Nephron progenitor cell (in vitro differentiated cells): ENCODE results near the gene GCK.
A peak's percentile ranks its signal among the peaks of the same experiment; 100 is the strongest.
"Not testable (repeated sequence)": the region's sequence is repeated elsewhere in the genome, so short reads cannot be mapped to it uniquely, and the experiment has no call there.

Experiments used
- DNase-seq: peaks from one replicate; pipeline ENCODE4 v3.0.0; 2021
- H3K27ac Mint-ChIP-seq: 2 replicates; pipeline ENCODE4 v1.8.0; 2021; ENCODE audit warnings: mild to moderate bottlenecking, moderate library complexity, mixed read lengths
- H3K27me3 Mint-ChIP-seq: 2 replicates; pipeline ENCODE4 v1.8.0; 2021; ENCODE audit warnings: mild to moderate bottlenecking, low read depth, mixed read lengths; ENCODE audit not compliant: poor library complexity
- H3K36me3 Mint-ChIP-seq: 2 replicates; pipeline ENCODE4 v1.8.0; 2021; ENCODE audit warnings: low read depth, mixed read lengths
- H3K4me1 Mint-ChIP-seq: 2 replicates; pipeline ENCODE4 v1.8.0; 2021; ENCODE audit warnings: mixed read lengths
- H3K4me3 Mint-ChIP-seq: 2 replicates; pipeline ENCODE4 v1.8.0; 2021; ENCODE audit warnings: mild to moderate bottlenecking, moderate library complexity, mixed read lengths
- H3K9me3 Mint-ChIP-seq: 2 replicates; pipeline ENCODE4 v1.8.0; 2021; ENCODE audit warnings: mild to moderate bottlenecking, moderate library complexity, mixed read lengths
- CTCF ChIP-seq: fragments of 200-600 bp; sonication (generic); IDR thresholded peaks from 2 replicates; pipeline ENCODE4 v1.5.0; 2021; ENCODE audit warnings: antibody characterized with exemption

Gene GCK

GRCh38 chr7:44131173-44132029, 57.8 kb downstream of the GCK start:
- H3K27me3 Mint-ChIP-seq: peaks cover 38% of the 10 kb centered on the region
- peaks cover 5% of the 10 kb centered on the region for H3K36me3 Mint-ChIP-seq
- no peak overlapping the region for H3K4me3 Mint-ChIP-seq
- H3K4me1 Mint-ChIP-seq: peaks cover 21% of the 10 kb centered on the region
- H3K27ac Mint-ChIP-seq: no peak overlapping the region
- DNase-seq: peak; percentile 29
- H3K9me3 Mint-ChIP-seq: peaks cover 17% of the 10 kb centered on the region
- TF ChIP-seq CTCF: peak; percentile 36

- no peak overlapping the region for H3K27ac Mint-ChIP-seq
- H3K36me3 Mint-ChIP-seq: peaks cover 5% of the 10 kb centered on the region
- peaks cover 24% of the 10 kb centered on the region for H3K4me1 Mint-ChIP-seq
- TF ChIP-seq CTCF: no peak
- H3K9me3 Mint-ChIP-seq: peaks cover 29% of the 10 kb centered on the region
- no peak for DNase-seq
- H3K4me3 Mint-ChIP-seq: no peak overlapping the region
- peaks cover 32% of the 10 kb centered on the region for H3K27me3 Mint-ChIP-seq
Observed at GRCh38 chr7:44128721-44129582, 60.3 kb downstream of the GCK start.

DNA sequence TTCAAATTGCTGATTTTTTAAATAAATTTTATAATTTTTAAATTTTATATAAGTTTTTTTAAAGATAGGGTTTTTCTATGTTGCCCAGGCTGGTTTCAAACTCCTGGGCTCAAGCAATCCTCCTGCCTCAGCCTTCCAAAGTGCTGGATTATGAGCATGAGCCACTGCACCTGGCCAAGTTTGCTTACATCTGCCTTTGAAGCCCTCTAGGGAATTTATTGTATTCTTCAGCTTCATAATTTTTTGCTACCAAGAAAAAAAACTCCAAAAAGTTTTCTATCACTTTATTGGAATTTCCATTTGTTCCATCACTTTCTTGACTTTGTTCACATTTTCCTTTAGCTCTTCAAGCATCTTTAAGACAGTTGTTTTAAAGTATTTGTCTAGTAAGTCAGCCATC, 62.1 kb downstream of the GCK start:
- no peak for DNase-seq
- H3K27ac Mint-ChIP-seq: no peak overlapping the region
- H3K4me1 Mint-ChIP-seq: peaks cover 31% of the 10 kb centered on the region
- H3K4me3 Mint-ChIP-seq: no peak overlapping the region
- TF ChIP-seq CTCF: no peak
- H3K36me3 Mint-ChIP-seq: peaks cover 5% of the 10 kb centered on the region
- peaks cover 29% of the 10 kb centered on the region for H3K9me3 Mint-ChIP-seq
- peaks cover 29% of the 10 kb centered on the region for H3K27me3 Mint-ChIP-seq

GRCh38 chr7:44126574-44126973, 62.7 kb downstream of the GCK start:
- H3K9me3 Mint-ChIP-seq: peaks cover 29% of the 10 kb centered on the region
- not testable (repeated sequence) for H3K36me3 Mint-ChIP-seq, H3K27ac Mint-ChIP-seq, DNase-seq, H3K4me3 Mint-ChIP-seq
- peaks cover 28% of the 10 kb centered on the region for H3K27me3 Mint-ChIP-seq
- peaks cover 30% of the 10 kb centered on the region for H3K4me1 Mint-ChIP-seq

GRCh38 chr7:44124822-44125202, 64.4 kb downstream of the GCK start:
- Mint-ChIP-seq H3K4me1 (peaks cover 38% of the 10 kb centered on the region), H3K4me3 (peak overlapping the region; percentile 89), H3K27ac (no peak overlapping the region), H3K9me3 (peaks cover 29% of the 10 kb centered on the region), H3K27me3 (peaks cover 28% of the 10 kb centered on the region), H3K36me3 (peaks cover 19% of the 10 kb centered on the region)
- no peak for DNase-seq
- TF ChIP-seq CTCF: no peak
